Chondrocyte (in vitro differentiated cells): Measurements from ENCODE around the gene NBEA. TPM values are rescaled to one million over a fixed set of nuclear protein-coding genes. Genes with fewer than 3 reads are reported as not detected.

Experiments
- DNase-seq: peaks from one replicate; pipeline ENCODE4 v3.0.0; 2021; ENCODE audit warnings: mixed read lengths, low spot score
- H3K27ac Mint-ChIP-seq: one replicate; pipeline ENCODE4 v1.8.0; 2021; ENCODE audit warnings: mild to moderate bottlenecking, moderate library complexity, mixed read lengths; ENCODE audit not compliant: unreplicated experiment
- H3K27me3 Mint-ChIP-seq: 2 replicates; pipeline ENCODE4 v1.8.0; 2021; ENCODE audit warnings: low read depth, mixed read lengths
- H3K36me3 Mint-ChIP-seq: 2 replicates; pipeline ENCODE4 v1.8.0; 2021; ENCODE audit warnings: low read depth, mixed read lengths
- H3K4me1 Mint-ChIP-seq: 2 replicates; pipeline ENCODE4 v1.8.0; 2021; ENCODE audit warnings: low read depth, mild to moderate bottlenecking, mixed read lengths
- H3K4me3 Mint-ChIP-seq: one replicate; pipeline ENCODE4 v1.8.0; 2021; ENCODE audit warnings: mild to moderate bottlenecking, moderate library complexity, mixed read lengths; ENCODE audit not compliant: unreplicated experiment
- H3K9me3 Mint-ChIP-seq: 2 replicates; pipeline ENCODE4 v1.8.0; 2021; ENCODE audit warnings: low read depth, mixed read lengths
- total RNA-seq: library from RNA; stranded (reverse); gene quantifications from 3 replicates; pipeline ENCODE4 v1.2.1, GENCODE V29; 2021
- TF ChIP-seq, protein P1 (sequence below): fragments of 200-600 bp; sonication (generic); IDR thresholded peaks from 2 replicates; pipeline ENCODE4 v1.5.0; 2021; ENCODE audit warnings: antibody characterized with exemption, mild to moderate bottlenecking, moderate library complexity

NBEA gene
- total RNA-seq, 1 donor from 2014 or later, result 4.9 TPM

- DNase-seq, result no peak
- H3K27ac Mint-ChIP-seq, result no peak overlapping the region
- no peak overlapping the region for H3K4me3 Mint-ChIP-seq
- H3K27me3 Mint-ChIP-seq, result no peaks in the 10 kb centered on the region
- no peaks in the 10 kb centered on the region for H3K4me1 Mint-ChIP-seq
- no peaks in the 10 kb centered on the region for H3K36me3 Mint-ChIP-seq
- H3K9me3 Mint-ChIP-seq, result peaks cover 7% of the 10 kb centered on the region
- TF ChIP-seq, protein P1, sequence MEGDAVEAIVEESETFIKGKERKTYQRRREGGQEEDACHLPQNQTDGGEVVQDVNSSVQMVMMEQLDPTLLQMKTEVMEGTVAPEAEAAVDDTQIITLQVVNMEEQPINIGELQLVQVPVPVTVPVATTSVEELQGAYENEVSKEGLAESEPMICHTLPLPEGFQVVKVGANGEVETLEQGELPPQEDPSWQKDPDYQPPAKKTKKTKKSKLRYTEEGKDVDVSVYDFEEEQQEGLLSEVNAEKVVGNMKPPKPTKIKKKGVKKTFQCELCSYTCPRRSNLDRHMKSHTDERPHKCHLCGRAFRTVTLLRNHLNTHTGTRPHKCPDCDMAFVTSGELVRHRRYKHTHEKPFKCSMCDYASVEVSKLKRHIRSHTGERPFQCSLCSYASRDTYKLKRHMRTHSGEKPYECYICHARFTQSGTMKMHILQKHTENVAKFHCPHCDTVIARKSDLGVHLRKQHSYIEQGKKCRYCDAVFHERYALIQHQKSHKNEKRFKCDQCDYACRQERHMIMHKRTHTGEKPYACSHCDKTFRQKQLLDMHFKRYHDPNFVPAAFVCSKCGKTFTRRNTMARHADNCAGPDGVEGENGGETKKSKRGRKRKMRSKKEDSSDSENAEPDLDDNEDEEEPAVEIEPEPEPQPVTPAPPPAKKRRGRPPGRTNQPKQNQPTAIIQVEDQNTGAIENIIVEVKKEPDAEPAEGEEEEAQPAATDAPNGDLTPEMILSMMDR, result no peak
These were observed 553.9 kb downstream of the NBEA start for GRCh38 chr13:35496006-35496405.

GRCh38 chr13:35496761-35497386 lies 554.8 kb downstream of the NBEA start:
- Mint-ChIP-seq H3K27ac (no peak overlapping the region), H3K36me3 (no peaks in the 10 kb centered on the region), H3K4me1 (no peaks in the 10 kb centered on the region), H3K27me3 (no peaks in the 10 kb centered on the region), H3K9me3 (peaks cover 7% of the 10 kb centered on the region), H3K4me3 (no peak overlapping the region)
- DNase-seq, result no peak
- TF ChIP-seq, protein P1, result no peak

- TF ChIP-seq, protein P1, result no peak
- DNase-seq, result no peak
- Mint-ChIP-seq H3K27ac (no peak overlapping the region), H3K4me3 (no peak overlapping the region), H3K9me3 (peaks cover 7% of the 10 kb centered on the region), H3K4me1 (no peaks in the 10 kb centered on the region), H3K36me3 (no peaks in the 10 kb centered on the region), H3K27me3 (no peaks in the 10 kb centered on the region)
These were observed 556.2 kb downstream of the NBEA start for GRCh38 chr13:35498231-35498630.

DNA sequence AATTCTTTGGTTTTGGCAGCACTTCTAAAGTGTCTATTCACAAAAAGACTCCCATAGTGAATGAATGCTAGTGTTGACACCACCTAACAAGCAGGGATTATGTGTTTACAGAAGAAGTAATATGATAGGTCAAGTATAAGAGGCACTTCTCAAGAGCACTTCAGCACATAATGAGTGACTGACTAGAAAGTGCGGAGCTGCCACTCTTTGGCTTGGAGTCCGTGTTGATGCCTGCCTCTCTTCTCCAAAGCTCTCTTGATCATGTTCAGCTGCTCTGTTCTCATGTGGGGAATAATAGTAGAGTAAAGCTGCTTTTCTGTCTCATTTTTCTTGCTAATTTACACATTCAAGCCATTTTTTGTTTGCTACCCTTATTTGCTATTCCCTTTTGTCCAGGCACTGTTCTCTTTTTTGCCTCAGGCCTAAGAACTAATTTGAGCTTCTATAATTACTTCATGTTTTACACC lies 557.2 kb downstream of the NBEA start:
- Mint-ChIP-seq H3K4me1 (no peaks in the 10 kb centered on the region), H3K27me3 (no peaks in the 10 kb centered on the region), H3K36me3 (no peaks in the 10 kb centered on the region), H3K4me3 (no peak overlapping the region), H3K9me3 (peaks cover 7% of the 10 kb centered on the region), H3K27ac (no peak overlapping the region)
- DNase-seq, result no peak
- TF ChIP-seq, protein P1, result no peak

GRCh38 chr13:35499676-35500075 lies 557.6 kb downstream of the NBEA start:
- TF ChIP-seq, protein P1, result no peak
- Mint-ChIP-seq H3K36me3 (no peaks in the 10 kb centered on the region), H3K4me3 (no peak overlapping the region), H3K9me3 (peaks cover 7% of the 10 kb centered on the region), H3K27me3 (no peaks in the 10 kb centered on the region), H3K27ac (no peak overlapping the region), H3K4me1 (no peaks in the 10 kb centered on the region)
- no peak for DNase-seq
